HepG2 (cell line): ENCODE measurements around the gene TEKT2. TPM values are rescaled to one million over a fixed set of nuclear protein-coding genes. Genes with fewer than 3 reads are reported as not detected.
A peak's percentile ranks its signal among the peaks of the same experiment; 100 is the strongest.

ENCODE experiments used
- CERS6 ChIP-seq: sonication (generic); formaldehyde crosslinking; IDR thresholded peaks from 2 replicates; pipeline ENCODE4 v1.5.0; 2020; ENCODE audit warnings: missing genetic modification reagents
- KDM2A ChIP-seq: sonication (generic); formaldehyde crosslinking; IDR thresholded peaks from 2 replicates; pipeline ENCODE4 v1.4.0; 2020; ENCODE audit warnings: low read depth, missing genetic modification reagents, borderline replicate concordance
- LCORL ChIP-seq, 2 experiments: fragments of 450-650 bp in 1 of 2; sonication (generic) in 1 of 2; formaldehyde crosslinking in 1 of 2; IDR thresholded peaks; 2 replicates each; pipeline versions ENCODE4 v1.5.0 to v1.6.1; 2017 to 2020; ENCODE audit warnings: antibody characterized with exemption in 1 of 2, missing genetic modification reagents in 1 of 2
- NFIB ChIP-seq: sonication (generic); formaldehyde crosslinking; IDR thresholded peaks from 2 replicates; pipeline ENCODE4 v1.9.0; 2021; ENCODE audit warnings: missing genetic modification reagents, mild to moderate bottlenecking, borderline replicate concordance
- RBM22 ChIP-seq: fragments of 200-400 bp; formaldehyde crosslinking; optimal IDR thresholded peaks from 2 replicates; pipeline ENCODE3; 2017; ENCODE audit warnings: mild to moderate bottlenecking, low read length, moderate library complexity
- SMAD1 ChIP-seq: sonication (generic); formaldehyde crosslinking; IDR thresholded peaks from 2 replicates; pipeline ENCODE4 v1.4.0; 2020; ENCODE audit warnings: missing genetic modification reagents, low read depth, mild to moderate bottlenecking, borderline replicate concordance
- SNAPC4 ChIP-seq: sonication (generic); formaldehyde crosslinking; IDR thresholded peaks from 2 replicates; pipeline ENCODE4 v1.4.0; 2020; ENCODE audit warnings: mild to moderate bottlenecking, missing genetic modification reagents
- TFDP1 ChIP-seq: IDR thresholded peaks from 2 replicates; pipeline ENCODE4 v1.6.1; 2016; ENCODE audit warnings: missing compliant biosample characterization, missing genetic modification reagents, borderline replicate concordance
- TSC22D2 ChIP-seq: sonication (generic); formaldehyde crosslinking; IDR thresholded peaks from 2 replicates; pipeline ENCODE4 v1.5.1; 2020; ENCODE audit warnings: missing genetic modification reagents, mild to moderate bottlenecking, borderline replicate concordance
- U2AF2 ChIP-seq: fragments of 200-400 bp; formaldehyde crosslinking; IDR thresholded peaks from 2 replicates; pipeline ENCODE4 v1.6.1; 2017; ENCODE audit warnings: low read depth, mild to moderate bottlenecking, low read length
- USF2 ChIP-seq, 2 experiments: sonication (generic) in 1 of 2; formaldehyde crosslinking in 1 of 2; IDR thresholded peaks; 2 replicates each; pipeline versions ENCODE4 v1.5.1 to v1.6.1; 2011 to 2020; ENCODE audit warnings: borderline replicate concordance in 1 of 2, low read depth in 1 of 2, low read length in 1 of 2, mild to moderate bottlenecking in 1 of 2, missing genetic modification reagents in 1 of 2, moderate library complexity in 1 of 2
- ZBTB44 ChIP-seq: sonication (generic); formaldehyde crosslinking; IDR thresholded peaks from 2 replicates; pipeline ENCODE4 v1.4.0; 2020; ENCODE audit warnings: missing genetic modification reagents
- ZNF317 ChIP-seq: sonication (generic); formaldehyde crosslinking; IDR thresholded peaks from 2 replicates; pipeline ENCODE4 v1.5.0; 2020; ENCODE audit warnings: mild to moderate bottlenecking, missing genetic modification reagents
- ZNF550 ChIP-seq: sonication (generic); formaldehyde crosslinking; IDR thresholded peaks from 2 replicates; pipeline ENCODE4 v1.4.0; 2020; ENCODE audit warnings: mild to moderate bottlenecking, missing genetic modification reagents, borderline replicate concordance
- ZNF776 ChIP-seq: sonication (generic); formaldehyde crosslinking; IDR thresholded peaks from 2 replicates; pipeline ENCODE4 v1.4.0; 2020; ENCODE audit warnings: mild to moderate bottlenecking, missing genetic modification reagents
- polyA plus RNA-seq, 8 experiments: library from polyadenylated mRNA; depleted of rRNA in 3 of 8; stranded (reverse) in 7 of 8; unstranded in 1 of 8; fragments of >200 nt; fragmentation: Illumina TruSeq in 4 of 8; extraction: Trizol in 4 of 8; gene quantifications; 2 replicates each; pipeline versions ENCODE4 v1.2.1 to v1.2.3, GENCODE V29; 2011 to 2016; ENCODE audit warnings: low read depth in 4 of 8, missing spikeins in 1 of 8, mixed read lengths in 1 of 8; ENCODE audit not compliant: insufficient read depth in 1 of 8
- total RNA-seq, 5 experiments: library from RNA; depleted of rRNA; stranded (reverse); fragments of >200 nt; fragmentation: Illumina TruSeq; extraction: Trizol; gene quantifications; 2 replicates each; pipeline ENCODE4 v1.2.3, GENCODE V29; 2016; ENCODE audit warnings: low read depth in 1 of 5

The TEKT2 gene
- total and polyA plus RNA-seq, 2 of the 13 experiments (the other 11 are each of a cell fraction or from before 2014, with no cell fraction given) = 0.31 to 0.38 TPM

- 0 out of 2 replicates have a peak, but pooled peaks have one; percentile 28 for TF ChIP-seq CERS6 (CRISPR knock-in tag)
- TF ChIP-seq U2AF2 = no peak
- TF ChIP-seq ZNF317 (CRISPR knock-in tag) = 0 out of 2 replicates have a peak, but pooled peaks have one; percentile 58
- 0 out of 2 replicates have a peak, but pooled peaks have one; percentile 71 for TF ChIP-seq ZBTB44 (CRISPR knock-in tag)
- no peak for TF ChIP-seq LCORL (IDR thresholded peaks at IDR 0.05)
- 0 out of 2 replicates have a peak, but pooled peaks have one; percentile 69 for TF ChIP-seq LCORL (CRISPR knock-in tag; IDR thresholded peaks at IDR 0.05)
- TF ChIP-seq SMAD1 (CRISPR knock-in tag) = peak; percentile 93; the same call in 1 of the 2 replicates
- TF ChIP-seq ZNF550 (CRISPR knock-in tag) = peak; percentile 96; the same call in 1 of the 2 replicates
- TF ChIP-seq KDM2A (CRISPR knock-in tag) = peak; percentile 98
- TF ChIP-seq ZNF776 = peak; percentile 81; the same call in 1 of the 2 replicates
- no peak for TF ChIP-seq NFIB
- no peak for TF ChIP-seq RBM22
- peak; percentile 77; the same call in 1 of the 2 replicates for TF ChIP-seq TSC22D2
- TF ChIP-seq TFDP1 = peak; percentile 81; the same call in 1 of the 2 replicates
- no peak for TF ChIP-seq SNAPC4
- TF ChIP-seq USF2 (IDR thresholded peaks at IDR 0.05; ENCODE audit: low read depth, low read length) = no peak
- TF ChIP-seq USF2 (CRISPR knock-in tag; IDR thresholded peaks at IDR 0.05; ENCODE audit: borderline replicate concordance) = no peak; the same call in 1 of the 2 replicates
Measured at GRCh38 chr1:36088577-36089392, 4.9 kb downstream of the TEKT2 start, which contains the start of gene ADPRS (continued).
